HG02973 (cell line): Measurements from ENCODE around the gene PDP2.
"Not testable (repeated sequence)": the region's sequence is repeated elsewhere in the genome, so short reads cannot be mapped to it uniquely, and the experiment has no call there.

Source experiments
- ATAC-seq: cut with Tn5 transposase; IDR thresholded peaks from one replicate; pipeline ENCODE4 v1.9.1; 2021; ENCODE audit warnings: moderate library complexity; ENCODE audit not compliant: unreplicated experiment

The PDP2 gene

GRCh38 chr16:66885491-66885890 lies 5.2 kb downstream of the PDP2 start:
- no peak for ATAC-seq

DNA sequence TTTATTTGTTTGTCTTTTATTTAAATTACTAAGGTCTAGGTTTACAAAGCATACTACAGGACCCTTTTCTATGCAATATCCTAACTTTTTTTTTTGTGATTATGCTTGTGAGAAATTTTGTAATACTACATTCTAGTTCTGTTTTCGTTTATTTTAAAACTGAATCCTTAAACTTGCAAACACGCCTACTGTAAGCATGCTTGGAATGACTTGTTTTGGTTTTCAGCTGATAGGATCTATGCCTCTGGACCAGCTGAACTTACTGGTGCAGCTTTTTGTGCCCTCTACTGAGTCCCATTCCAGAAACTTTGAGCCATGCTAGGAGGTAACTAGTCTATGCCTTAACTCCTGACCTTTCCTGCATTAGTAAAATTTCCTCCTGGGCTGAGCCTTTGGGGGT lies 6.0 kb downstream of the PDP2 start:
- no peak for ATAC-seq

DNA sequence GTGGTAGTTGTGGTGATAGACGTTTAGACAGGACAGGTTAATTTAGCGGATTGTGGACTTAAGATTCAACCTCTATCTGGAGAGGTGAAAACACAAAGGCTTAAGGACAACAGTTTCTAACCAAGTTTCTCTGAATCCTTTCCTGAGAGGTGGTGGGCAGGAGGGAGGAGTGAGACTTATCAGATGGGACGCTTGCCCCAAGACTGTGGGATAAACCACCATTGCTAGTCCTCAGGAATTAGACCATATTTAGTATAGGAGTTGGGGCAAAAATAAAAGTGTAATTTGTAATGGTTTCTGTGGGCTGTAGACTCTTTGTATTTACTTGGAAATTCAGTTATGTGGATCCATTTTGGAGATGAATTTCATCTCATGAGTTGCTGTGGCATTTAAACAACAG lies 6.6 kb downstream of the PDP2 start:
- ATAC-seq: no peak

- ATAC-seq: no peak
Measured at GRCh38 chr16:66888647-66889615, 8.6 kb downstream of the PDP2 start.

DNA sequence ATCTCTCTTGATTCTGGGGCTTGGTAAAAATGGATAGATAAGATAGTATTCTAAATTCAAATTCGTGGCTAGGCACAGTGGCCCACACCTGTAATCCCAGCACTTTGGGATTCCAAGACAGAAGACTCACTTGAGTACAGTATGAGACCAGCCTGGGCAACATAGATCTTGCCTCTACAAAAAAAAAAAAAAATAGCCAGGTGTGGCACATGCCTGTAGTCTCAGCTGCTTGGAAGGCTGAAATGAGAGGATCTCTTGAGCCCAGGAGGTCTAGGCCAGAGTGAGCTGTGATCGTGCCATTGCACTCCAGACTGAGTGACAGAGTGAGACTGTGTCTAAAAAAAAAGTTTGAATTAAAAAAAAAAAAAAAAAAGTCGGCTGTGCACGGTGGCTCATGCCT lies 9.3 kb downstream of the PDP2 start:
- no peak for ATAC-seq

DNA sequence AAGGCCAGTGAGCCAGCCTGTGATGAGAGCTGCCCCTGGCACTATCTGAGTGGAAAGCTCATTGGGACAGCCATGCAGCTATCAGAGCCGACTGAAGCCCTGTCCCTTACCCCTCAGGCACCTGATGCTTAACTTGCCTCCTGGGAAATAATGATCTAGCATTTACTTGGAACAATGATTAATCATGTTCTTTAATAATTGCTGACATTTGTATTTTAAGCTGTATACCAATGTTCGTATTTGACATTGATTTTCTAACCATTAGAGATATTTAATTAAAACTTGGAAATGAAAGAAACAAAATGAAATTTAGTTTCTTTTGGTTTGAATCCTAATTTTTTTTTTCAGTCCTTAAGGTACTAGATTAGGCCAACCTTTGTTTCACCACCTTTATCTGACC lies 10.5 kb downstream of the PDP2 start:
- no peak for ATAC-seq

GRCh38 chr16:66891360-66891759 lies 11.0 kb downstream of the PDP2 start:
- no peak for ATAC-seq

DNA sequence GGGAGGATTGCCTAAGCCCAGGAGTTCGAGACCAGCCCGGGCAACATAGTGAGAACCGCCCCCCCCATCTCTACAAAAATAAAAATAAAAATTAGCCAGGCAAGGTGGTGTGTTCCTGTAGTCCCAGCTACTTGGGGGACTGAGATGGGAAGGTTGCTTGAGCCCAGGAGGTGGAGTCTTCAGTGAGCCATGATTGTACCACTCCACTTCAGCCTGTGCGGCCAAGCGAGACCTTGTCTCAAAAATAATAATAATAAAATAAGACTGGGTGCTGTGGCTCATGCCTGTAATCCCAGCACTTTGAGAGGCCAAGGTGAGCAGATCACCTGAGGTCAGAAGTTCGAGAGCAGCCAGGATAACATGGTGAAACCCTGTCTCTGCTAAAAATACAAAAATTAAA lies 11.5 kb downstream of the PDP2 start:
- ATAC-seq: no peak

DNA sequence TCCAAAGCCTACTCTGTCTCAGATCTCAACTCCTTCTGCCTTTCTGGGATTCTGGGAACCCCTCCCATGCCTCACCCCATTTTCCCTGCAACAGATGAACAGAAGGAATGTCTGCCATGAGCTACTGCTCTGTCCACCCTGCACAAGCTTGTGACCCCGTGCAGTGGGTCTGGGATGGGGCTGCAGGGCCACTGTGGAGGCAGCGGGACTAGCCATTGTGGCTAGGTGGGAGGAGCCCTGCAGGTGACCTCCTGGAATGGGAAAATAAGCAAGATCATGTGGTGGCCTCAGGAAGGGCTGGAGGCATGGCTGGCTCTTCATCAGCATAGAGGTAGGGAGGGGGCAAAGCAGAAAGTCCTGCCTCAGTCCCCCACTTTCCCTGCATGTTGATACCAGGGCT lies 13.7 kb downstream of the PDP2 start:
- no peak for ATAC-seq

DNA sequence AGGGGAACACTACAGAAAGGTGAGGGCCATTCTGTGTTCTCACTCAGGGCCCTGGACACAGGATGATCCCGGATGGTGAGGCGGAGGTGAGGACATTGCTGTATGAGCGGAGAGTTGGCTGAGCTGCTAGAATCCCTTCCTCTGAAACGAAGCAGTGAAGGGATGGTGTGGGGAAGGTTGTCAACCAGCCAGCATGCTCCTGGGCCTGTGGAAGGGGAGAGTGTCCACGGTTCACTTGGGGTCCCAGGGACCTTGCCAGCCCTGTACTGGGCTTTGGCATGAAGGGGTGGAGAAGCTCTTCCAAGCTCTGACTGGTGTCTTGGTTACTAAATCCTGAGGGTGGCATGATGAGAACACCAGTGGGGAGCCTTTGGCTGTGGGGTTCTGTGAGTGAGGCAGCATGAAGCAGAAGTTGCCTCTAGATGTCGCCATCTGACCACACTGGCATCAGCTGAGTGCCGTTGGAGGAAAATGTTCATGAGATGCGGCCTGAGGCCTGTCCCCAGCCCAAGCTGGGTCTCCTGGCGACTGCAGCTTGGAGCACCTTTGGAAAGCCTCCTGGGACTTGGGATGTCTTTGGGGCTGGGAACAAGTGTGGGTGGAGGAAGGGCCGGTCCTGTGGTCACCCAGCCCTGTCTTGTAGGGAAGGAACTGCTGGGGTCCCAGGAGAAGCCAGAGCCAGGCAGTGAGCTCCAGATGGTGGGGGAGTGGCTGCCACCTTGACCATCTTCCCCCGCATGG lies 14.8 kb downstream of the PDP2 start:
- ATAC-seq: no peak

DNA sequence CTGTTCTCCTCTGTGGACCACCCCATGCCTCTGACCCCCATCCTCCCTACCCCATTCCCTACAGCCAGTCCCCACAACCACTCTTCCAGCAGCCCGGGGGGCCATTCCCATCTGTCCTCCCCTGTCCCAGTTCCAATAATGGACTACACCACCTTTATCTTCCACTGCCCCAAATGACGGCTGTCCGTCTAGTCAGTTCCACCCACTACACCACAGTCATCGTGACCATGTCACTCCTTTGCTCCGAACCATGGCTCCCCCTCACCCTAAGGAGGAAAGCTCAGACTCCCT lies 15.3 kb downstream of the PDP2 start:
- no peak for ATAC-seq

GRCh38 chr16:66895999-66896398 lies 15.7 kb downstream of the PDP2 start:
- ATAC-seq: no peak

DNA sequence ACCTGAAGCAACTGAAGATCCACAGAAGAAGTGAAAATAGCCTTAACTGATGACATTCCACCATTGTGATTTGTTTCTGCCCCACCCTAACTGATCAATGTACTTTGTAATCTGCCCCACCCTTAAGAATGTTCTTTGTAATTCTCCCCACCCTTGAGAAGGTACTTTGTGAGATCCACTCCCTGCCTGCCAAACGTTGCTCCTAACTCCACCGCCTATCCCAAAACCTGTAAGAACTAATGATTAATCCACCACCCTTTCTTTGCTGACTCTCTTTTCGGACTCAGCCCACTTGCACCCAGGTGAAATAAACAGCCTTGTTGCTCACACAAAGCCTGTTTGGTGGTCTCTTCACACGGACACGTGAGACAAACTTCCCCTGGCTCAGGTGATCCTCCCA lies 16.4 kb downstream of the PDP2 start:
- not testable (repeated sequence) for ATAC-seq

DNA sequence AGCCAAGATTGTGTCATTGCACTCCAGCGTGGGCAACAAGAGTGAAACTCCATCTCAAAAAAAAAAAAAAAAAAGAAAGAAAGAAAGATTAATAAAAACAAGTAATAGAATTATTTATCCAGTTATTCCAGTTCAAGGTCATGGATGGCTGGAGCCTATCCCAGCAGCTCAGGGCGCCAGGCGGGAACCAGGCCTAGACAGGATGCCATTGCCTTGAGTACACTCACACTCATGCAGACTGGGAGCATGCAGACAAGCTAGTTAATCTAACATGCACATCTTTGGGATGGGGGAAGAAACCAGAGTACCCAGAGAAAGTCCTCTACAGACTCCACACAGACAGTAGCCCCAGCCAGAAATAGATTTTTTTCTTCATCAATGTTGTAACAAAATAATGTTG lies 17.9 kb downstream of the PDP2 start:
- ATAC-seq: no peak

DNA sequence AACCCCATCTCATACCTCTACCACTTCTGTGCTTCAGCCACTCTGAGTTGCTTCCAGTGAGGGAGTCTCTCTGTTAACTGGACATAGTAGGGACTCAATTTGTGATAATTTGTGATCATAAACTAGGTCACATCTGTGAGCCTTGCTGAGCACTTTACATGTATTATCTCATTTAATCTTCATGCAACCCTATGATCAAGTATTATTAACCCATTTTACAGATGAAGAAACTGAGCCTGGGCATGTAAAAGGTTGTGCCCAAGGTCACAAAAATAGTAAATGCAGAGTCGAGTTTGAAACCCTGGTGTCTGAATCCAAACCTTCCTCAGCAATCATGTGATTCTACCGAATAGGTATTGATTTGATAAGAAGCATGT lies 18.6 kb downstream of the PDP2 start:
- no peak for ATAC-seq

GRCh38 chr16:66899310-66899944 lies 19.1 kb downstream of the PDP2 start:
- ATAC-seq: no peak

GRCh38 chr16:66899945-66900710 lies 19.8 kb downstream of the PDP2 start:
- ATAC-seq: no peak

GRCh38 chr16:66900721-66901441 lies 20.6 kb downstream of the PDP2 start:
- no peak for ATAC-seq

- ATAC-seq: no peak
Measured at GRCh38 chr16:66901626-66902025, 21.3 kb downstream of the PDP2 start.
